Endothelial cell of umbilical vein (primary cell): ENCODE data around the gene ARHGDIA. TPM values are rescaled to one million over a fixed set of nuclear protein-coding genes. Genes with fewer than 3 reads are reported as not detected.

Experiments used
- BruUV-seq: library from RNA; stranded (reverse); fragments of 400-500 nt; replicated peaks from 2 replicates; lab custom pipeline; 2021; lab: Mats Ljungman, UMichigan
- CTCF ChIA-PET: fragments of 300-600, 350-600 bp; sonication (Branson Sonifier 250); formaldehyde crosslinking; loops from one replicate; lab custom pipeline; 2021; ENCODE audit warnings: antibody characterized with exemption, inconsistent platforms; lab: Charles Lee
- POLR2A ChIA-PET: fragments of 300-600, 350-600 bp; sonication (Branson Sonifier 250); formaldehyde crosslinking; loops from one replicate; lab custom pipeline; 2021; ENCODE audit warnings: antibody characterized with exemption, inconsistent platforms; lab: Charles Lee
- DNase-seq: peaks from one replicate; pipeline ENCODE4 v3.0.0-alpha.2; 2011; ENCODE audit warnings: low read depth, low spot score
- FAIRE-seq: peaks from 2 replicates; lab custom pipeline; 2011; peaks lifted over from hg19 to GRCh38; lab: Jason Lieb, UNC
- H2AFZ ChIP-seq: 2 replicates; pipeline ENCODE4 v1.6.0; 2012; ENCODE audit warnings: low read depth, low read length, control low read depth, inconsistent platforms
- H3K27ac ChIP-seq: 2 replicates; pipeline ENCODE4 v1.5.1; 2011; ENCODE audit warnings: low read depth, mild to moderate bottlenecking, control low read depth, low read length, moderate library complexity; ENCODE audit not compliant: insufficient read depth
- H3K27me3 ChIP-seq, 2 experiments: 2 replicates each; pipeline versions ENCODE4 v1.6.0 to v1.6.1; 2011; ENCODE audit warnings: low read length in 2 of 2, mixed read lengths in 1 of 2; ENCODE audit not compliant: control insufficient read depth in 2 of 2, insufficient read depth in 2 of 2
- H3K36me3 ChIP-seq, 2 experiments: 2 replicates in 1 of 2; 3 replicates in 1 of 2; pipeline ENCODE4 v1.5.1; 2011; ENCODE audit warnings: low read length in 2 of 2, mild to moderate bottlenecking in 1 of 2, moderate library complexity in 1 of 2; ENCODE audit not compliant: control insufficient read depth in 2 of 2, insufficient read depth in 2 of 2; ENCODE audit errors: extremely low read depth in 1 of 2
- H3K4me1 ChIP-seq: 3 replicates; pipeline ENCODE4 v1.5.1; 2011; ENCODE audit warnings: mild to moderate bottlenecking, low read length; ENCODE audit not compliant: control insufficient read depth, insufficient read depth; ENCODE audit errors: extremely low read depth
- H3K4me2 ChIP-seq: 2 replicates; pipeline ENCODE4 v1.6.1; 2011; ENCODE audit warnings: low read length, control low read depth, mixed read lengths; ENCODE audit not compliant: insufficient read depth
- H3K4me3 ChIP-seq, 3 experiments: fragments of 200-600 bp in 1 of 3; sonication (generic), shearing (Covaris generic) in 1 of 3; replicated peaks in 1 of 3; 2 replicates each; pipeline ENCODE4 v1.5.1; 2011 to 2016; ENCODE audit warnings: control low read depth in 3 of 3, low read length in 3 of 3, mild to moderate bottlenecking in 2 of 3, inconsistent platforms in 1 of 3, low read depth in 1 of 3, moderate library complexity in 1 of 3; ENCODE audit not compliant: insufficient read depth in 1 of 3
- H3K79me2 ChIP-seq: 2 replicates; pipeline ENCODE4 v1.6.0; 2012; ENCODE audit warnings: low read length, inconsistent platforms; ENCODE audit not compliant: control insufficient read depth, insufficient read depth
- H3K9ac ChIP-seq: replicated peaks from 2 replicates; pipeline ENCODE3; 2011; ENCODE audit warnings: low read length, control low read depth; ENCODE audit not compliant: insufficient read depth; ENCODE audit errors: extremely low read depth
- H3K9me1 ChIP-seq: replicated peaks from 3 replicates; pipeline ENCODE4 v1.6.0; 2011; ENCODE audit warnings: mild to moderate bottlenecking, low read length; ENCODE audit not compliant: control insufficient read depth, insufficient read depth; ENCODE audit errors: extremely low read depth
- H3K9me3 ChIP-seq: replicated peaks from 2 replicates; pipeline ENCODE4 v1.5.1; 2012; ENCODE audit warnings: low read length, inconsistent platforms; ENCODE audit not compliant: control insufficient read depth, insufficient read depth
- H4K20me1 ChIP-seq: replicated peaks from 2 replicates; pipeline ENCODE3; 2011; ENCODE audit warnings: mild to moderate bottlenecking, low read length; ENCODE audit not compliant: control insufficient read depth, insufficient read depth; ENCODE audit errors: extremely low read depth
- CTCF ChIP-seq, 2 donors: IDR thresholded peaks; 1 replicate in 1 of 2; 2 replicates in 1 of 2; pipeline ENCODE4 v1.5.1; 2011; ENCODE audit warnings: low read length in 2 of 2, mild to moderate bottlenecking in 2 of 2, moderate library complexity in 2 of 2, control low read depth in 1 of 2, inconsistent platforms in 1 of 2, low read depth in 1 of 2; ENCODE audit not compliant: insufficient read depth in 1 of 2; ENCODE audit errors: extremely low read depth in 1 of 2
- EZH2 ChIP-seq: IDR thresholded peaks from 2 replicates; pipeline ENCODE4 v1.6.1; 2012; ENCODE audit warnings: borderline replicate concordance, low read depth, mild to moderate bottlenecking, moderate library complexity, low read length, inconsistent platforms; ENCODE audit not compliant: severe bottlenecking
- FOS ChIP-seq: IDR thresholded peaks from 2 replicates; pipeline ENCODE4 v1.6.1; 2011; ENCODE audit warnings: mild to moderate bottlenecking, low read length, moderate library complexity, borderline replicate concordance; ENCODE audit not compliant: insufficient read depth
- GATA2 ChIP-seq: IDR thresholded peaks from 2 replicates; pipeline ENCODE4 v1.7.0; 2011; ENCODE audit warnings: low read depth, mild to moderate bottlenecking, moderate library complexity, mixed read lengths, low read length; ENCODE audit not compliant: insufficient read length, insufficient read depth
- JUN ChIP-seq: IDR thresholded peaks from 2 replicates; pipeline ENCODE4 v1.6.1; 2011; ENCODE audit warnings: borderline replicate concordance, low read depth; ENCODE audit not compliant: insufficient read length, insufficient read depth
- MAX ChIP-seq: IDR thresholded peaks from 2 replicates; pipeline ENCODE4 v1.6.1; 2011; ENCODE audit not compliant: insufficient read depth, insufficient read length
- MYC ChIP-seq: IDR thresholded peaks from one replicate; pipeline ENCODE4 v1.6.1; 2011; ENCODE audit warnings: mild to moderate bottlenecking, low read depth, low read length
- POLR2A ChIP-seq: IDR thresholded peaks from 2 replicates; pipeline ENCODE4 v1.6.1; 2012; ENCODE audit warnings: low read depth, mild to moderate bottlenecking, control low read depth, low read length
- POLR2AphosphoS5 ChIP-seq: IDR thresholded peaks from 2 replicates; pipeline ENCODE4 v1.6.1; 2012; ENCODE audit warnings: low read depth, mild to moderate bottlenecking, control low read depth, low read length, moderate library complexity; ENCODE audit not compliant: insufficient read depth
- dilution Hi-C: fragments of 300-500 bp; cut with MboI; formaldehyde crosslinking; loops from one replicate; pipeline ENCODE4 v1.15.0; 2019; ENCODE audit warnings: low sequenced_read_pairs; ENCODE audit not compliant: extremely low pct_ligation_motif_present
- intact Hi-C: fragments of 100-400 bp; cut with micrococcal nuclease; formaldehyde crosslinking; loops from one replicate; pipeline ENCODE4 v1.10.0; 2022
- polyA plus RNA-seq, 4 experiments: library from polyadenylated mRNA; depleted of rRNA in 3 of 4; stranded (reverse) in 3 of 4; unstranded in 1 of 4; fragments of >200 nt; gene quantifications; 2 replicates each; pipeline versions ENCODE4 v1.2.1 to v1.2.3, GENCODE V29; 2011 to 2012; ENCODE audit warnings: missing spikeins in 1 of 4
- total RNA-seq: library from RNA; stranded (reverse); gene quantifications from 2 replicates; pipeline ENCODE4 v1.2.3, GENCODE V29; 2021

ARHGDIA gene
- total and polyA plus RNA-seq, 2 donors (not counting 3 experiments of a cell fraction or from before 2014, with no cell fraction given): 358 to 645 TPM

- BruUV-seq: no TSS peak
- Histone ChIP-seq H4K20me1 (no peaks in the 10 kb centered on the region), H3K27me3 (peaks cover 0 to 2% of the 10 kb centered on the region in 2 experiments), H3K4me1 (no peaks in the 10 kb centered on the region), H3K9me3 (no peaks in the 10 kb centered on the region), H3K36me3 (no peaks in the 10 kb centered on the region), H3K79me2 (no peaks in the 10 kb centered on the region), H3K4me2 (no peak overlapping the region), H2AFZ (no peak overlapping the region), H3K9me1 (no peaks in the 10 kb centered on the region), H3K27ac (no peak overlapping the region), H3K4me3 (no peak overlapping the region), H3K9ac (no peak overlapping the region)
- DNase-seq: no peak
- ChIA-PET POLR2A (no interaction called here), CTCF (interaction anchor here (0.8 kb wide), 1 partner anchor 83 kb away, joined by 3 read pairs; no protein-coding TSS in a partner anchor)
- intact Hi-C loops (no loop called here), dilution Hi-C loops (no loop called here)
- FAIRE-seq: no peak
- TF ChIP-seq GATA2 (no peak), MAX (no peak), JUN (no peak), POLR2A (no peak), CTCF (IDR thresholded peaks at IDR 0.05; ENCODE audit: extremely low read depth in 1 of 2, insufficient read depth in 1 of 2, low read depth in 1 of 2, low read length in 2 of 2) (no peak), POLR2AphosphoS5 (no peak), EZH2 (no peak), FOS (no peak), MYC (no peak)
These were observed 53.4 kb downstream of the ARHGDIA start for GRCh38 chr17:81817758-81818147.

Other genes with a start within 250 kb of the ARHGDIA start
Only the 30 nearest of the 31 such genes appear.
- gene TSPAN10, start 234.1 kb downstream of the ARHGDIA start, total RNA-seq: 0.44 and 0.91 TPM in 2 replicates
- gene TSPAN10, start 234.1 kb downstream of the ARHGDIA start, polyA plus RNA-seq: 1.1 TPM in 2 replicates
- gene PDE6G, start 214.8 kb downstream of the ARHGDIA start, total RNA-seq: 1.4 and 1.8 TPM in 2 replicates
- 3.7 and 5.1 TPM in 2 replicates for gene PDE6G, start 214.8 kb downstream of the ARHGDIA start, polyA plus RNA-seq
- 18.5 and 20.1 TPM in 2 replicates for gene OXLD1, start 204.7 kb downstream of the ARHGDIA start, total RNA-seq
- gene OXLD1, start 204.7 kb downstream of the ARHGDIA start, polyA plus RNA-seq: 35.2 and 47.6 TPM in 2 replicates
- gene CCDC137, start 204.6 kb downstream of the ARHGDIA start, total RNA-seq: 32.2 and 32.7 TPM in 2 replicates
- gene CCDC137, start 204.6 kb downstream of the ARHGDIA start, polyA plus RNA-seq: 12.9 and 18.1 TPM in 2 replicates
- 40.5 and 41.4 TPM in 2 replicates for gene ARL16, start 187.5 kb downstream of the ARHGDIA start, total RNA-seq
- 55.5 and 71.7 TPM in 2 replicates for gene ARL16, start 187.5 kb downstream of the ARHGDIA start, polyA plus RNA-seq
- gene HGS, start 187.3 kb downstream of the ARHGDIA start, total RNA-seq: 150 and 166 TPM in 2 replicates
- gene HGS, start 187.3 kb downstream of the ARHGDIA start, polyA plus RNA-seq: 191 and 229 TPM in 2 replicates
- gene MRPL12, start 168.0 kb downstream of the ARHGDIA start, total RNA-seq: 89.2 and 91.9 TPM in 2 replicates
- gene MRPL12, start 168.0 kb downstream of the ARHGDIA start, polyA plus RNA-seq: 99.9 and 126 TPM in 2 replicates
- gene SLC25A10, start 159.1 kb downstream of the ARHGDIA start, total RNA-seq: 16.7 and 17.2 TPM in 2 replicates
- 16.7 and 22.4 TPM in 2 replicates for gene SLC25A10, start 159.1 kb downstream of the ARHGDIA start, polyA plus RNA-seq
- not detected in 2 replicates for gene GCGR, start 67.2 kb downstream of the ARHGDIA start, total RNA-seq
- gene GCGR, start 67.2 kb downstream of the ARHGDIA start, polyA plus RNA-seq: not detected in 2 replicates
- gene MCRIP1, start 38.0 kb downstream of the ARHGDIA start, total RNA-seq: 121 and 129 TPM in 2 replicates
- gene MCRIP1, start 38.0 kb downstream of the ARHGDIA start, polyA plus RNA-seq: 205 and 281 TPM in 2 replicates
- not detected in 2 replicates for gene PPP1R27, start 36.3 kb downstream of the ARHGDIA start, total RNA-seq
- gene PPP1R27, start 36.3 kb downstream of the ARHGDIA start, polyA plus RNA-seq: not detected in 2 replicates
- 872 and 988 TPM in 2 replicates for gene P4HB, start 10.8 kb downstream of the ARHGDIA start, total RNA-seq
- 156 and 201 TPM in 2 replicates for gene P4HB, start 10.8 kb downstream of the ARHGDIA start, polyA plus RNA-seq
- 175 and 183 TPM in 2 replicates for gene ALYREF, start 20.2 kb upstream of the ARHGDIA start, total RNA-seq
- 92.0 and 101 TPM in 2 replicates for gene ALYREF, start 20.2 kb upstream of the ARHGDIA start, polyA plus RNA-seq
- gene ANAPC11, start 20.4 kb upstream of the ARHGDIA start, total RNA-seq: 126 and 128 TPM in 2 replicates
- gene ANAPC11, start 20.4 kb upstream of the ARHGDIA start, polyA plus RNA-seq: 801 and 844 TPM in 2 replicates
- gene NPB, start 30.9 kb upstream of the ARHGDIA start, total RNA-seq: 0.42 TPM in 1 of 2 replicates, not detected in the other
- gene NPB, start 30.9 kb upstream of the ARHGDIA start, polyA plus RNA-seq: 0.33 and 0.81 TPM in 2 replicates
- gene PCYT2, start 40.1 kb upstream of the ARHGDIA start, total RNA-seq: 52.3 and 57.1 TPM in 2 replicates
- 52.0 and 54.6 TPM in 2 replicates for gene PCYT2, start 40.1 kb upstream of the ARHGDIA start, polyA plus RNA-seq
- 24.3 and 28.8 TPM in 2 replicates for gene SIRT7, start 46.8 kb upstream of the ARHGDIA start, total RNA-seq
- gene SIRT7, start 46.8 kb upstream of the ARHGDIA start, polyA plus RNA-seq: 9.5 and 11.6 TPM in 2 replicates
- 30.5 and 35.0 TPM in 2 replicates for gene MAFG, start 56.4 kb upstream of the ARHGDIA start, total RNA-seq
- gene MAFG, start 56.4 kb upstream of the ARHGDIA start, polyA plus RNA-seq: 27.6 and 28.0 TPM in 2 replicates
- gene PYCR1, start 66.0 kb upstream of the ARHGDIA start, total RNA-seq: 77.7 and 85.3 TPM in 2 replicates
- 94.8 and 124 TPM in 2 replicates for gene PYCR1, start 66.0 kb upstream of the ARHGDIA start, polyA plus RNA-seq
- gene MYADML2, start 75.9 kb upstream of the ARHGDIA start, total RNA-seq: not detected in 2 replicates
- gene MYADML2, start 75.9 kb upstream of the ARHGDIA start, polyA plus RNA-seq: not detected in 2 replicates
- gene NOTUM, start 89.8 kb upstream of the ARHGDIA start, total RNA-seq: not detected in 2 replicates
- not detected in 2 replicates for gene NOTUM, start 89.8 kb upstream of the ARHGDIA start, polyA plus RNA-seq
- 30.9 and 36.5 TPM in 2 replicates for gene ASPSCR1, start 106.3 kb upstream of the ARHGDIA start, total RNA-seq
- gene ASPSCR1, start 106.3 kb upstream of the ARHGDIA start, polyA plus RNA-seq: 24.8 and 30.4 TPM in 2 replicates
- gene CENPX, start 151.5 kb upstream of the ARHGDIA start, total RNA-seq: 56.2 and 68.0 TPM in 2 replicates
- gene CENPX, start 151.5 kb upstream of the ARHGDIA start, polyA plus RNA-seq: 67.2 and 67.6 TPM in 2 replicates
- gene LRRC45, start 152.0 kb upstream of the ARHGDIA start, total RNA-seq: 18.6 and 22.9 TPM in 2 replicates
- 7.6 and 8.1 TPM in 2 replicates for gene LRRC45, start 152.0 kb upstream of the ARHGDIA start, polyA plus RNA-seq
- 34.1 and 35.4 TPM in 2 replicates for gene RAC3, start 160.3 kb upstream of the ARHGDIA start, total RNA-seq
- gene RAC3, start 160.3 kb upstream of the ARHGDIA start, polyA plus RNA-seq: 56.0 and 91.1 TPM in 2 replicates
- 75.2 and 93.0 TPM in 2 replicates for gene DCXR, start 166.4 kb upstream of the ARHGDIA start, total RNA-seq
- 178 and 241 TPM in 2 replicates for gene DCXR, start 166.4 kb upstream of the ARHGDIA start, polyA plus RNA-seq
- gene RFNG, start 180.5 kb upstream of the ARHGDIA start, total RNA-seq: 33.7 and 36.9 TPM in 2 replicates
- 40.0 and 59.2 TPM in 2 replicates for gene RFNG, start 180.5 kb upstream of the ARHGDIA start, polyA plus RNA-seq
- gene GPS1, start 180.6 kb upstream of the ARHGDIA start, total RNA-seq: 96.6 and 116 TPM in 2 replicates
- gene GPS1, start 180.6 kb upstream of the ARHGDIA start, polyA plus RNA-seq: 178 and 235 TPM in 2 replicates
- 90.3 and 92.9 TPM in 2 replicates for gene DUS1L, start 194.5 kb upstream of the ARHGDIA start, total RNA-seq
- gene DUS1L, start 194.5 kb upstream of the ARHGDIA start, polyA plus RNA-seq: 60.1 and 63.1 TPM in 2 replicates
- gene FASN, start 226.9 kb upstream of the ARHGDIA start, total RNA-seq: 351 and 360 TPM in 2 replicates
- 101 and 130 TPM in 2 replicates for gene FASN, start 226.9 kb upstream of the ARHGDIA start, polyA plus RNA-seq